Heart left ventricle (tissue), 16 donors: ENCODE data around the gene S1PR4. TPM values are rescaled to one million over a fixed set of nuclear protein-coding genes. Genes with fewer than 3 reads are reported as not detected.

ENCODE experiments used
- ATAC-seq, 4 donors: fragments of 200-7000 bp; cut with Tn5 transposase; one replicate each; pipeline ENCODE4 v1.9.1; 2020 to 2022; ENCODE audit warnings: moderate library complexity in 4 of 4, mild to moderate bottlenecking in 3 of 4, moderate number of reproducible peaks in 1 of 4
- DNase-seq, 5 donors: peaks; one replicate each; pipeline ENCODE4 v3.0.0-alpha.2; 2020
- H3K27ac ChIP-seq, 12 donors: fragments of 200-600 bp; sonication (generic) in 4 of 12; one replicate each; pipeline versions ENCODE4 v1.5.0 to v1.8.0; 2016 to 2022; ENCODE audit warnings: mild to moderate bottlenecking in 2 of 12
- H3K27me3 ChIP-seq, 9 donors: fragments of 200-600 bp; sonication (generic) in 2 of 9; one replicate each; pipeline versions ENCODE4 v1.5.1 to v1.8.0; 2016 to 2022; ENCODE audit warnings: mild to moderate bottlenecking in 3 of 9
- H3K36me3 ChIP-seq, 9 donors: fragments of 200-600 bp; sonication (generic) in 2 of 9; one replicate each; pipeline versions ENCODE4 v1.5.0 to v1.8.0; 2018 to 2022; ENCODE audit warnings: mild to moderate bottlenecking in 2 of 9
- H3K4me1 ChIP-seq, 12 donors: fragments of 200-600 bp; sonication (generic) in 4 of 12; one replicate each; pipeline versions ENCODE4 v1.5.0 to v1.8.0; 2016 to 2022; ENCODE audit warnings: mild to moderate bottlenecking in 3 of 12
- H3K4me3 ChIP-seq, 12 donors: fragments of 200-600 bp; sonication (generic) in 4 of 12; one replicate each; pipeline versions ENCODE4 v1.5.0 to v1.8.0; 2017 to 2022; ENCODE audit warnings: mild to moderate bottlenecking in 9 of 12, moderate library complexity in 4 of 12
- H3K9me3 ChIP-seq, 12 donors: fragments of 200-600 bp; sonication (generic) in 4 of 12; one replicate each; pipeline versions ENCODE4 v1.5.0 to v1.8.0; 2016 to 2022; ENCODE audit warnings: mild to moderate bottlenecking in 1 of 12
- POLR2A ChIP-seq, 2 donors: fragments of 450-650 bp; IDR thresholded peaks; one replicate each; pipeline ENCODE4 v1.6.1; 2017; ENCODE audit warnings: antibody characterized with exemption in 2 of 2, mild to moderate bottlenecking in 2 of 2, moderate library complexity in 2 of 2
- WGBS, 4 donors: extraction: QIAGEN DNeasy Blood & Tissue Kit in 2 of 4; methylation state at CpG; one replicate each; pipeline versions ENCODE4 v1.1.5 to v1.1.7; 2013 to 2018; 5-methylcytosine and 5-hydroxymethylcytosine counted together
- intact Hi-C, 10 donors: fragments of 100-400 bp; cut with DNase I; formaldehyde crosslinking; loops; one replicate each; pipeline versions ENCODE4 v1.11.1 to v1.14.2; 2022
- long read RNA-seq, 3 donors: library from polyadenylated mRNA; unstranded; transcript quantifications; one replicate each; pipeline ENCODE4 v2.0.0, GENCODE V29; 2020 to 2021
- polyA plus RNA-seq, 2 donors: library from polyadenylated mRNA; stranded (reverse); fragments of 200-250 nt; gene quantifications; one replicate each; pipeline ENCODE4 v1.2.3, GENCODE V29; 2013
- total RNA-seq, 9 donors: library from RNA; depleted of rRNA in 2 of 9; stranded (reverse); fragments of >200 nt in 2 of 9; fragmentation: NEBNext Ultra II Directional in 3 of 9; extraction: Animal tissue kit (Norgen Biotek cat#: 25700) in 3 of 9; gene quantifications; one replicate each; pipeline versions ENCODE4 v1.1.0 to v1.2.4, GENCODE V29; 2016 to 2023
- TF ChIP-seq, protein P1 (sequence below), 12 donors: fragments of 200-600 bp; sonication (generic) in 4 of 12; IDR thresholded peaks; one replicate each; pipeline versions ENCODE4 v1.5.0 to v1.8.0; 2018 to 2022; ENCODE audit warnings: antibody characterized with exemption in 12 of 12, mild to moderate bottlenecking in 5 of 12
- donor health status: ischemic (EF 13 %, LVEDD 7.1; RV severe dilation, severe dysfunction).
- donor health status: healthy with polysubstance abuse.
- donor health status: DM: no; HTN: yes; CAD: no.
- donor health status: DM: no; HTN: no; CAD: no.
- donor health status: ischemic (EF 25% LVEDD 6.9; RV normal size, moderate dysfunction).
- donor health status: ischemic (EF 25% LVEDD 5.7; RV mildly dilated, moderate dysfunction).
- donor health status: healthy.
- donor health status: DM: yes; HTN: yes; CAD: no.
- donor health status: ischemic (EF 35%, LVEDD 5.7; RV mildly dilated, moderate dysfunction).
- donor health status: nonischemic (EF 11% LVEDD 7.7; RV severe dilation, severe dysfunction).
- donor health status: DM: yes; HTN: yes; CAD: no.
- donor health status: PGD.
- donor health status: ischemic (EF 29% LVEDD 5.4; RV normal size, mild dysfunction).
- donor health status: nonischemic (EF 23%, LVEDD 6.1; RV moderate dilation, normal function).

The S1PR4 gene, protein sequence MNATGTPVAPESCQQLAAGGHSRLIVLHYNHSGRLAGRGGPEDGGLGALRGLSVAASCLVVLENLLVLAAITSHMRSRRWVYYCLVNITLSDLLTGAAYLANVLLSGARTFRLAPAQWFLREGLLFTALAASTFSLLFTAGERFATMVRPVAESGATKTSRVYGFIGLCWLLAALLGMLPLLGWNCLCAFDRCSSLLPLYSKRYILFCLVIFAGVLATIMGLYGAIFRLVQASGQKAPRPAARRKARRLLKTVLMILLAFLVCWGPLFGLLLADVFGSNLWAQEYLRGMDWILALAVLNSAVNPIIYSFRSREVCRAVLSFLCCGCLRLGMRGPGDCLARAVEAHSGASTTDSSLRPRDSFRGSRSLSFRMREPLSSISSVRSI
- 1 to 10 TPM in 4 of 9 donors, under 1 TPM in 5; 0.35 to 5.5 (median 0.87) TPM for total RNA-seq
- polyA plus RNA-seq = 1 to 10 TPM; 1.4 to 1.7 TPM
- long read RNA-seq, donor 1 = 0 reads
- long read RNA-seq, donor 2, partial matches to known transcripts = 0 of 1 reads
- long read RNA-seq, donor 2, other reads (novel, unspliced or antisense) = 0 of 1 reads
- long read RNA-seq, donor 3, partial matches to known transcripts = 0 of 2 reads
- long read RNA-seq, donor 3, other reads (novel, unspliced or antisense) = 0 of 2 reads

GRCh38 chr19:3178377-3178972 lies at the start of gene S1PR4:
Gene S1PR4, plus strand, starts transcription at chr19:3178769. Its CDS starts 24 bp downstream, at chr19:3178793.
- no peaks in the 10 kb centered on the region for H3K27me3 ChIP-seq
- WGBS, 4 donors = 59 to 78% (median 63%) methylated on average over 26 to 42 of the region's 42 CpGs
- H3K36me3 ChIP-seq = no peaks in the 10 kb centered on the region
- no peaks in the 10 kb centered on the region for H3K9me3 ChIP-seq
- intact Hi-C loops = no loop called here
- peak in 1 of 5 donors; percentile 31 for DNase-seq
- peak within 1 kb of the TSS in 6 of 12 donors; percentile 2 to 96 (median 44) for H3K27ac ChIP-seq
- TF ChIP-seq POLR2A (IDR thresholded peaks at IDR 0.05) = no peak
- TF ChIP-seq, protein P1, sequence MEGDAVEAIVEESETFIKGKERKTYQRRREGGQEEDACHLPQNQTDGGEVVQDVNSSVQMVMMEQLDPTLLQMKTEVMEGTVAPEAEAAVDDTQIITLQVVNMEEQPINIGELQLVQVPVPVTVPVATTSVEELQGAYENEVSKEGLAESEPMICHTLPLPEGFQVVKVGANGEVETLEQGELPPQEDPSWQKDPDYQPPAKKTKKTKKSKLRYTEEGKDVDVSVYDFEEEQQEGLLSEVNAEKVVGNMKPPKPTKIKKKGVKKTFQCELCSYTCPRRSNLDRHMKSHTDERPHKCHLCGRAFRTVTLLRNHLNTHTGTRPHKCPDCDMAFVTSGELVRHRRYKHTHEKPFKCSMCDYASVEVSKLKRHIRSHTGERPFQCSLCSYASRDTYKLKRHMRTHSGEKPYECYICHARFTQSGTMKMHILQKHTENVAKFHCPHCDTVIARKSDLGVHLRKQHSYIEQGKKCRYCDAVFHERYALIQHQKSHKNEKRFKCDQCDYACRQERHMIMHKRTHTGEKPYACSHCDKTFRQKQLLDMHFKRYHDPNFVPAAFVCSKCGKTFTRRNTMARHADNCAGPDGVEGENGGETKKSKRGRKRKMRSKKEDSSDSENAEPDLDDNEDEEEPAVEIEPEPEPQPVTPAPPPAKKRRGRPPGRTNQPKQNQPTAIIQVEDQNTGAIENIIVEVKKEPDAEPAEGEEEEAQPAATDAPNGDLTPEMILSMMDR (IDR thresholded peaks at IDR 0.05) = no peak
- peak within 1 kb of the TSS in 9 of 12 donors; percentile 3 to 67 (median 24) for H3K4me3 ChIP-seq
- peak in 3 of 4 donors; percentile 16 to 66 (median 46) for ATAC-seq
- H3K4me1 ChIP-seq = peaks cover 0 to 52% (median 0%) of the 10 kb centered on the region in 12 donors

- Histone ChIP-seq H3K36me3 (no peaks in the 10 kb centered on the region), H3K4me3 (no peak overlapping the region), H3K9me3 (peaks cover 0 to 3% (median 0%) of the 10 kb centered on the region in 12 donors), H3K27ac (no peak overlapping the region), H3K27me3 (no peaks in the 10 kb centered on the region), H3K4me1 (peaks cover 0 to 22% (median 0%) of the 10 kb centered on the region in 12 donors)
- TF ChIP-seq POLR2A (IDR thresholded peaks at IDR 0.05) = no peak
- TF ChIP-seq, protein P1 (IDR thresholded peaks at IDR 0.05) = peak in 11 of 12 donors; percentile 19 to 56 (median 40)
- ATAC-seq (no peak), DNase-seq (peak in 1 of 5 donors; percentile 9)
- intact Hi-C loops = loop anchor here in 9 of 10 donors (1.0 to 10.0 kb wide), 6 partner anchors 33 to 167 kb away; no protein-coding TSS in a partner anchor
- WGBS, 4 donors = 0 to 40% (median 23%) methylated on average over 1 of the region's 1 CpG
These were observed 49.5 kb upstream of the S1PR4 start for GRCh38 chr19:3129112-3129511.

DNA sequence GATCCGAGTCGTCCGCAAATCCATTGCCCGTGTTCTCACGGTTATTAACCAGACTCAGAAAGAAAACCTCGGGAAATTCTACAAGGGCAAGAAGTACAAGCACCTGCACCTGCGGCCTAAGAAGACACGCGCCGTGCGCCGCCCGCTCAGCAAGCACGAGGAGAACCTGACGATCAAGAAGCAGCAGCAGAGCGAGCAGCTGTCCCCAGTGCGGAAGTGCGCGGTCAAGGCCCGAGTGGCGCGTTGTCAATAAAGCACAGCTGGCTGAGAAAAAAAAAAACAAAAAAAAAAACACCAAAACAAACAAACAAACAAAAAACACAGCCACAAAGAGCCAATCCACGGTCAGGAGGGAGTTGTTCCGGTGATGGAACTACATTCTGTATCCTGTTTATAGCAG lies 47.4 kb upstream of the S1PR4 start:
- Histone ChIP-seq H3K9me3 (peaks cover 0 to 3% (median 0%) of the 10 kb centered on the region in 12 donors), H3K4me1 (peaks cover 0 to 28% (median 0%) of the 10 kb centered on the region in 12 donors), H3K27ac (no peak overlapping the region), H3K27me3 (no peaks in the 10 kb centered on the region), H3K4me3 (no peak overlapping the region), H3K36me3 (no peaks in the 10 kb centered on the region)
- 93 to 95% (median 94%) methylated on average over 24 of the region's 24 CpGs for WGBS, 4 donors
- ATAC-seq (no peak), DNase-seq (peak in 2 of 5 donors; percentile 11 to 58)
- TF ChIP-seq POLR2A (IDR thresholded peaks at IDR 0.05) = no peak
- TF ChIP-seq, protein P1 (IDR thresholded peaks at IDR 0.05) = no peak
- intact Hi-C loops = no loop called here
